Myocyte (in vitro differentiated cells): ENCODE data around the gene EIF2S3. TPM values are rescaled to one million over a fixed set of nuclear protein-coding genes. Genes with fewer than 3 reads are reported as not detected.
"Not testable (repeated sequence)": the region's sequence is repeated elsewhere in the genome, so short reads cannot be mapped to it uniquely, and the experiment has no call there.

Experiments used
- DNase-seq: peaks from one replicate; pipeline ENCODE4 v3.0.0-alpha.2; 2012; ENCODE audit warnings: low read depth
- polyA plus RNA-seq: library from polyadenylated mRNA; unstranded; fragments of >200 nt; gene quantifications from one replicate; pipeline ENCODE4 v1.2.1, GENCODE V29; 2012; ENCODE audit warnings: missing spikeins
- total RNA-seq: library from RNA; depleted of rRNA; stranded (reverse); fragments of >200 nt; gene quantifications from 2 replicates; pipeline ENCODE4 v1.2.3, GENCODE V29; 2014

The EIF2S3 gene
- 155 and 161 TPM in 2 replicates for total RNA-seq
- 79.8 TPM for polyA plus RNA-seq

GRCh38 chrX:24054182-24055042, at the start of gene EIF2S3:
Gene EIF2S3 (plus strand): TSS chrX:24054956. CDS start chrX:24054969, 13 bp downstream.
- DNase-seq = peak; percentile 93

GRCh38 chrX:24005028-24005427, 49.7 kb upstream of the EIF2S3 start:
- DNase-seq = no peak

GRCh38 chrX:24005867-24006266, 48.9 kb upstream of the EIF2S3 start:
- no peak for DNase-seq

- no peak for DNase-seq
These were observed 42.5 kb upstream of the EIF2S3 start for GRCh38 chrX:24012266-24012665.

- DNase-seq = no peak
These were observed 40.3 kb upstream of the EIF2S3 start for GRCh38 chrX:24014388-24015018.

GRCh38 chrX:24017674-24018073, 37.1 kb upstream of the EIF2S3 start:
- no peak for DNase-seq

GRCh38 chrX:24018809-24019208, 35.9 kb upstream of the EIF2S3 start:
- no peak for DNase-seq

- DNase-seq = no peak
These were observed 35.3 kb upstream of the EIF2S3 start for GRCh38 chrX:24019448-24019847.

GRCh38 chrX:24020306-24020876, 34.4 kb upstream of the EIF2S3 start:
- DNase-seq = no peak

- no peak for DNase-seq
These were observed 31.2 kb upstream of the EIF2S3 start for GRCh38 chrX:24023544-24023943.

- peak; percentile 14 for DNase-seq
These were observed 30.6 kb upstream of the EIF2S3 start for GRCh38 chrX:24023972-24024669.

GRCh38 chrX:24024819-24025740, 29.7 kb upstream of the EIF2S3 start:
- DNase-seq = peak; percentile 89

GRCh38 chrX:24025741-24026403, 28.9 kb upstream of the EIF2S3 start:
- peak; percentile 38 for DNase-seq

- peak; percentile 23 for DNase-seq
These were observed 28.3 kb upstream of the EIF2S3 start for GRCh38 chrX:24026432-24026831.

- DNase-seq = no peak
These were observed 27.7 kb upstream of the EIF2S3 start, which contains the start of gene KLHL15 for GRCh38 chrX:24027086-24027485. Gene KLHL15 (minus strand): TSS chrX:24027186. CDS start chrX:24006693, 20,493 bp downstream.

GRCh38 chrX:24027985-24028384, 26.8 kb upstream of the EIF2S3 start:
- DNase-seq = no peak

- no peak for DNase-seq
These were observed 24.2 kb upstream of the EIF2S3 start for GRCh38 chrX:24030597-24030996.

- no peak for DNase-seq
These were observed 20.3 kb upstream of the EIF2S3 start for GRCh38 chrX:24034485-24034884.

- DNase-seq = no peak
These were observed 17.0 kb upstream of the EIF2S3 start for GRCh38 chrX:24037729-24038128.

GRCh38 chrX:24046060-24046459, 8.7 kb upstream of the EIF2S3 start:
- DNase-seq = not testable (repeated sequence)
